NCI-H524 treated with DMSO at 0.1 percent for 48 hours (cell line): ENCODE measurements around the gene SSPN.

Experiments used
- DNase-seq: peaks from one replicate; lab custom pipeline; 2025; lab: John Stamatoyannopoulos, UW

SSPN gene

GRCh38 chr12:26195250-26195640, at the start of gene SSPN:
Gene SSPN (plus strand): TSS chr12:26195573. CDS start chr12:26195673, 100 bp downstream.
- DNase-seq, result no peak

- no peak for DNase-seq
Observed at GRCh38 chr12:26148291-26148690, 47.1 kb upstream of the SSPN start.

GRCh38 chr12:26149968-26150500, 45.3 kb upstream of the SSPN start:
- no peak for DNase-seq

- no peak for DNase-seq
Observed at GRCh38 chr12:26150736-26151450, 44.5 kb upstream of the SSPN start.

- DNase-seq, result no peak
Observed at GRCh38 chr12:26152507-26153102, 42.8 kb upstream of the SSPN start.

- DNase-seq, result no peak
Observed at GRCh38 chr12:26153421-26154154, 41.8 kb upstream of the SSPN start.

- DNase-seq, result no peak
Observed at GRCh38 chr12:26156201-26156871, 39.0 kb upstream of the SSPN start.

- no peak for DNase-seq
Observed at GRCh38 chr12:26157001-26157400, 38.4 kb upstream of the SSPN start.

GRCh38 chr12:26158078-26158764, 37.2 kb upstream of the SSPN start:
- DNase-seq, result no peak

GRCh38 chr12:26162174-26162573, 33.2 kb upstream of the SSPN start:
- no peak for DNase-seq

- no peak for DNase-seq
Observed at GRCh38 chr12:26162905-26163304, 32.5 kb upstream of the SSPN start.

GRCh38 chr12:26164118-26164517, 31.3 kb upstream of the SSPN start:
- DNase-seq, result no peak

GRCh38 chr12:26172013-26172412, 23.4 kb upstream of the SSPN start:
- DNase-seq, result no peak

- DNase-seq, result no peak
Observed at GRCh38 chr12:26172539-26172938, 22.8 kb upstream of the SSPN start.

GRCh38 chr12:26172946-26173552, 22.3 kb upstream of the SSPN start:
- no peak for DNase-seq

- DNase-seq, result no peak
Observed at GRCh38 chr12:26176725-26177124, 18.6 kb upstream of the SSPN start.

GRCh38 chr12:26177283-26177682, 18.1 kb upstream of the SSPN start:
- no peak for DNase-seq

- no peak for DNase-seq
Observed at GRCh38 chr12:26179826-26180225, 15.5 kb upstream of the SSPN start.

GRCh38 chr12:26182377-26182776, 13.0 kb upstream of the SSPN start:
- no peak for DNase-seq

GRCh38 chr12:26185532-26186320, 9.6 kb upstream of the SSPN start:
- no peak for DNase-seq
